ENCODE data around the gene POLG.
"Not testable (repeated sequence)": the region's sequence is repeated elsewhere in the genome, so short reads cannot be mapped to it uniquely, and the experiment has no call there.

POLG gene

GRCh38 chr15:89299896-89300295, 34.7 kb downstream of the POLG start:
- no peak for DNase-seq
- H3K36me3 ChIP-seq = peaks cover 51% of the 10 kb centered on the region
- no peak overlapping the region for H3K4me3 ChIP-seq (ENCODE audit: low read depth, low read length)
- no peaks in the 10 kb centered on the region for H3K4me1 ChIP-seq
- H3K27me3 ChIP-seq = no peaks in the 10 kb centered on the region
- no peaks in the 10 kb centered on the region for H3K9me3 ChIP-seq
- TF ChIP-seq CTCF (IDR thresholded peaks at IDR 0.05; ENCODE audit: low read depth, low read length) = peak; percentile 30; the same call in 1 of the 2 replicates

DNA sequence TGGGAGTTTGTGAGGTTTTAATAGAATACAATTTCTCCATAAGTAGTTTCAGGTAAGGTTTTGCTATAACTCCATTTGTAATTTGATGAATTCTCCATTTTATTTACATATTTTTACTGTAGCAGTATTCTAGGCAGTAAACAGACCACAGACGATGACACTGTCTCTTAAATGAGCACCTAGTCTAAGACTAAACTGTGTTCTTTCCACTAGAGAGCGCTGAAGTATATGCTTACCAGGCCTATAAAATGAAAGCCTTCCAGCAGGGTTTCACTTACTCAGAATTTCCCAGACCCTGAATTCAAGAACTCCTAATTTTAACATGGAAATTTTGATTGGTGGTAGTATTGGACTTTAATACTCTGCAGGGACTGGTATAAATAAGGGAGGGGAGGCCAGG, 41.6 kb downstream of the POLG start:
- H3K9me3 ChIP-seq = no peaks in the 10 kb centered on the region
- DNase-seq = no peak
- no peaks in the 10 kb centered on the region for H3K4me1 ChIP-seq
- no peak for TF ChIP-seq CTCF (IDR thresholded peaks at IDR 0.05; ENCODE audit: low read depth, low read length)
- H3K4me3 ChIP-seq (ENCODE audit: low read depth, low read length) = no peak overlapping the region
- H3K36me3 ChIP-seq = peaks cover 62% of the 10 kb centered on the region
- no peaks in the 10 kb centered on the region for H3K27me3 ChIP-seq

DNA sequence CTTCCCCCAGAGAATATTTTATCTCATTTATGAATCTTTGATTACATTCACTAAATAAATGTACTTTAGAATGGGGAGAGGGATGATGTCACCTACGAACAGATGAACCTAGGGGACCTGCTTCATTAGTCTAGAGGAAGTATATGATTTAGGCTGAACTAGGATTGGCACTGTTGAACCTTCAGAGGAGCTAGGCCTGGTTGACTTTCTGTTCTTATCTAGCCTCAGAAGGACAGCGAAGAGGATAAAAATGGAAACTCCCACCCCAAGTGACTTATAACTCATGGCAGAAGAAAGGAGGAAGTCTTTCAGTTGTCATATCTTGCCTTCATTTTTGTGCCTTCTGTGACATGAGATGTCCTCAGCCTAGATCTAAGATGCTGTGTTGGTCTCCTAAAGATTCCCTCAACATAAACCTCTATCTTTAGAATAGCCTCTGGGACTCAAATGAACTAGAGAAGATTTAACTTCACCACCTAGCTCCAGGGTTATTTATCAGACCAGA, 42.6 kb downstream of the POLG start:
- no peak for TF ChIP-seq CTCF (IDR thresholded peaks at IDR 0.05; ENCODE audit: low read depth, low read length)
- no peak overlapping the region for H3K4me3 ChIP-seq (ENCODE audit: low read depth, low read length)
- no peaks in the 10 kb centered on the region for H3K27me3 ChIP-seq
- H3K36me3 ChIP-seq = peaks cover 65% of the 10 kb centered on the region
- DNase-seq = no peak
- H3K9me3 ChIP-seq = no peaks in the 10 kb centered on the region
- H3K4me1 ChIP-seq = no peaks in the 10 kb centered on the region

GRCh38 chr15:89283201-89283600, 51.4 kb downstream of the POLG start:
- Histone ChIP-seq H3K4me1 (no peaks in the 10 kb centered on the region), H3K27me3 (no peaks in the 10 kb centered on the region), H3K9me3 (no peaks in the 10 kb centered on the region), H3K4me3 (ENCODE audit: low read depth, low read length) (no peak overlapping the region), H3K36me3 (peaks cover 63% of the 10 kb centered on the region)
- no peak for TF ChIP-seq CTCF (IDR thresholded peaks at IDR 0.05; ENCODE audit: low read depth, low read length)
- no peak for DNase-seq

DNA sequence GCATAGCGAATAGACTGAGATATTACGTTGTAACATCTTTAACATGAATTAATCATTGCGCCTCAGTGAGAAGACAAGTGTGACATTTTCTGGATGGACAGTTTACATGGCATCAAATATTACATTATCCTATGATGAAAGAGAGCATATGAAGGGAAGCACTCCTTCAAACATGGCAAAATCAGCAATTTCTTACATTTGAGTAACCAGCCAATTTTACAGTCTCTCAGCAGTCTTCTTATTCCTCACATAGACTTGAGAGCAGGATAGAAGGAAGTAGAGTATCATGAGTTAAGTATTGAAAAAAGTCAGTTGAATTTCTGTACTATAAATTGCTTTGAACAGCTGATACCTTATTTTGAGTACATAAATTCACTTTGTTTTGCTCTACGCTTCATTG, 52.0 kb downstream of the POLG start:
- TF ChIP-seq CTCF (IDR thresholded peaks at IDR 0.05; ENCODE audit: low read depth, low read length) = no peak
- Histone ChIP-seq H3K36me3 (peaks cover 63% of the 10 kb centered on the region), H3K4me3 (ENCODE audit: low read depth, low read length) (no peak overlapping the region), H3K27me3 (no peaks in the 10 kb centered on the region), H3K4me1 (no peaks in the 10 kb centered on the region), H3K9me3 (no peaks in the 10 kb centered on the region)
- DNase-seq = no peak

DNA sequence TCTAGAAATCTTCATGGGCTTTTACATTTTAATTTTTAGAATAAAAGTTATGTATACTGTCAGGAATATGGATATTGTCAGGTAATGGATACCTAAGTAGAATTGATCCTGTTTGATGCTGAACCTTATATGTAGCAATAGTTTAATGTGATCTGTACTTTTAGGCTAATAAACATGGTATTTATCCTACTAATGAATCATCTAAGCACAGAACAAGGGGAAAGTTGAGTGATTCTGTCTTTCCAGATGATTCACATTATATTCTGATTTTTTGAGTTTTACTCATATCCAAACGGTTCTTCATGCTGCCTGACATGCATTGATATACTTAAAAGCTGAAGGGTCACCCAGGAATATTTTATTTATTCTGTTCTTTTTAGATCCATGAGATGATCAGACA, 56.3 kb downstream of the POLG start:
- no peak for TF ChIP-seq CTCF (IDR thresholded peaks at IDR 0.05; ENCODE audit: low read depth, low read length)
- Histone ChIP-seq H3K4me3 (ENCODE audit: low read depth, low read length) (no peak overlapping the region), H3K4me1 (no peaks in the 10 kb centered on the region), H3K9me3 (no peaks in the 10 kb centered on the region), H3K27me3 (no peaks in the 10 kb centered on the region), H3K36me3 (peaks cover 54% of the 10 kb centered on the region)
- DNase-seq = no peak

- H3K9me3 ChIP-seq; DNase-seq; H3K27me3 ChIP-seq; H3K4me3 ChIP-seq (ENCODE audit: low read depth, low read length); H3K4me1 ChIP-seq: not testable (repeated sequence)
- peaks cover 53% of the 10 kb centered on the region for H3K36me3 ChIP-seq
Observed at GRCh38 chr15:89277281-89277680, 57.3 kb downstream of the POLG start.

Data from BE2C (cell line).